HepG2 (cell line): ENCODE data around the gene KLRF1. TPM values are rescaled to one million over a fixed set of nuclear protein-coding genes. Genes with fewer than 3 reads are reported as not detected.

Experiments used
- ATAC-seq: fragments of 200-7000 bp; cut with Tn5 transposase; 3 replicates; pipeline ENCODE4 v1.9.1; 2020; ENCODE audit warnings: mild to moderate bottlenecking, moderate library complexity
- BruUV-seq: library from RNA; stranded (reverse); fragments of 400-500 nt; replicated peaks from 2 replicates; lab custom pipeline; 2021; lab: Mats Ljungman, UMichigan
- CTCF ChIA-PET: fragments of 300-600 bp; formaldehyde crosslinking; extraction: SDS; loops from one replicate; lab custom pipeline; 2021; ENCODE audit warnings: low total read pairs, inconsistent platforms, low intra/inter-chr PET ratio; lab: Yijun Ruan, JAX
- POLR2A ChIA-PET: fragments of 350-600 bp; sonication (Branson Sonifier 250); formaldehyde crosslinking; loops from one replicate; lab custom pipeline; 2020; ENCODE audit warnings: antibody characterized with exemption, inconsistent platforms; lab: Yijun Ruan, JAX
- DNase-seq: peaks from one replicate; pipeline ENCODE4 v3.0.0-alpha.2; 2015; ENCODE audit warnings: low spot score
- FAIRE-seq: peaks from 3 replicates; lab custom pipeline; 2011; peaks lifted over from hg19 to GRCh38; lab: Jason Lieb, UNC
- H2AFZ ChIP-seq: one replicate; pipeline ENCODE4 v1.6.1; 2011; ENCODE audit warnings: low read length, inconsistent platforms
- H3K27ac ChIP-seq: fragments of 300-600 bp; 3 replicates; pipeline ENCODE4 v1.8.0; 2011; ENCODE audit warnings: mixed run types, mild to moderate bottlenecking, mixed read lengths, low read length, inconsistent platforms; ENCODE audit not compliant: insufficient read depth; ENCODE audit errors: extremely low read length
- H3K27me3 ChIP-seq, 2 experiments: fragments of 200-600 bp in 1 of 2; 2 replicates in 1 of 2; 3 replicates in 1 of 2; pipeline versions ENCODE4 v1.6.0 to v1.8.0; 2011; ENCODE audit warnings: low read length in 2 of 2, mild to moderate bottlenecking in 2 of 2, moderate library complexity in 2 of 2, inconsistent platforms in 1 of 2; ENCODE audit not compliant: insufficient read depth in 2 of 2, control insufficient read depth in 1 of 2
- H3K36me3 ChIP-seq, 2 experiments: fragments of 200-600 bp in 1 of 2; replicated peaks in 1 of 2; 2 replicates in 1 of 2; 3 replicates in 1 of 2; pipeline versions ENCODE4 v1.5.1 to v1.8.0; 2011; ENCODE audit warnings: low read length in 2 of 2, inconsistent platforms in 1 of 2; ENCODE audit not compliant: insufficient read depth in 2 of 2, control insufficient read depth in 1 of 2
- H3K4me1 ChIP-seq: 2 replicates; pipeline ENCODE4 v1.5.1; 2012; ENCODE audit warnings: low read length, inconsistent platforms; ENCODE audit not compliant: insufficient read depth
- H3K4me2 ChIP-seq: 2 replicates; pipeline ENCODE4 v1.6.0; 2011; ENCODE audit warnings: low read depth, low read length, inconsistent platforms
- H3K4me3 ChIP-seq, 3 experiments: fragments of 200-600 bp in 1 of 3; sonication (generic), shearing (Covaris generic) in 1 of 3; replicated peaks in 1 of 3; 2 replicates each; pipeline ENCODE4 v1.5.1; 2011 to 2016; ENCODE audit warnings: low read length in 3 of 3, inconsistent platforms in 2 of 3, low read depth in 2 of 3, mild to moderate bottlenecking in 2 of 3, control low read depth in 1 of 3, mixed read lengths in 1 of 3; ENCODE audit not compliant: insufficient read depth in 1 of 3
- H3K79me2 ChIP-seq: one replicate; pipeline ENCODE4 v1.6.1; 2011; ENCODE audit warnings: low read length, inconsistent platforms; ENCODE audit not compliant: insufficient read depth
- H3K9ac ChIP-seq: 2 replicates; pipeline ENCODE4 v1.6.0; 2011; ENCODE audit warnings: mild to moderate bottlenecking, low read depth, low read length, inconsistent platforms; ENCODE audit not compliant: insufficient read depth
- H3K9me3 ChIP-seq: 2 replicates; pipeline ENCODE4 v1.5.1; 2012; ENCODE audit warnings: mild to moderate bottlenecking, low read length
- H4K20me1 ChIP-seq: 2 replicates; pipeline ENCODE4 v1.6.0; 2011; ENCODE audit warnings: inconsistent platforms, mild to moderate bottlenecking, low read length, moderate library complexity; ENCODE audit not compliant: insufficient read depth
- CENPBD1 ChIP-seq: sonication (generic); formaldehyde crosslinking; IDR thresholded peaks from 2 replicates; pipeline ENCODE4 v1.8.0; 2022; ENCODE audit warnings: missing genetic modification reagents, low read depth, mild to moderate bottlenecking, borderline replicate concordance
- FOXO1 ChIP-seq: sonication (generic); formaldehyde crosslinking; IDR thresholded peaks from 2 replicates; pipeline ENCODE4 v1.4.0; 2020; ENCODE audit warnings: missing genetic modification reagents
- NR2F6 ChIP-seq, 2 experiments: IDR thresholded peaks; 2 replicates each; pipeline ENCODE4 v1.6.1; 2016; ENCODE audit warnings: antibody characterized with exemption in 1 of 2, mild to moderate bottlenecking in 1 of 2
- PCBP1 ChIP-seq: fragments of 200-400 bp; formaldehyde crosslinking; IDR thresholded peaks from 2 replicates; pipeline ENCODE4 v1.6.1; 2017; ENCODE audit warnings: mild to moderate bottlenecking, low read depth, low read length, borderline replicate concordance
- RBFOX2 ChIP-seq: fragments of 200-400 bp; formaldehyde crosslinking; IDR thresholded peaks from 2 replicates; pipeline ENCODE4 v1.6.1; 2017; ENCODE audit warnings: low read depth, mild to moderate bottlenecking, low read length
- TAF1 ChIP-seq: sonication (generic); formaldehyde crosslinking; IDR thresholded peaks from 2 replicates; pipeline ENCODE4 v1.4.0; 2020; ENCODE audit warnings: missing genetic modification reagents
- TCF12 ChIP-seq, 2 experiments: fragments of 450-650 bp in 1 of 2; sonication (generic) in 1 of 2; formaldehyde crosslinking in 1 of 2; IDR thresholded peaks; 2 replicates each; pipeline versions ENCODE4 v1.6.1 to v1.8.0; 2017 to 2022; ENCODE audit warnings: antibody characterized with exemption in 1 of 2, mild to moderate bottlenecking in 1 of 2, missing genetic modification reagents in 1 of 2, moderate library complexity in 1 of 2
- ZNF180 ChIP-seq: sonication (generic); formaldehyde crosslinking; IDR thresholded peaks from 2 replicates; pipeline ENCODE4 v1.4.0; 2020; ENCODE audit warnings: low read depth, missing genetic modification reagents, borderline replicate concordance
- WGBS: methylation state at CpG from one replicate; pipeline ENCODE4 v1.1.6; 2017; ENCODE audit warnings: low lambda C conversion rate; 5-methylcytosine and 5-hydroxymethylcytosine counted together
- in situ Hi-C: cut with HindIII; loops from 2 replicates; pipeline ENCODE4 v1.10.0; 2017; ENCODE audit warnings: low pct_unique_long_range_greater_than_20kb; ENCODE audit not compliant: extremely low pct_ligation_motif_present
- intact Hi-C: fragments of 100-400 bp; cut with micrococcal nuclease; formaldehyde crosslinking; loops from one replicate; pipeline ENCODE4 v1.10.0; 2022; ENCODE audit not compliant: unreplicated experiment
- polyA plus RNA-seq, 8 experiments: library from polyadenylated mRNA; depleted of rRNA in 3 of 8; stranded (reverse) in 7 of 8; unstranded in 1 of 8; fragments of >200 nt; fragmentation: Illumina TruSeq in 4 of 8; extraction: Trizol in 4 of 8; gene quantifications; 2 replicates each; pipeline versions ENCODE4 v1.2.1 to v1.2.3, GENCODE V29; 2011 to 2016; ENCODE audit warnings: low read depth in 4 of 8, missing spikeins in 1 of 8, mixed read lengths in 1 of 8; ENCODE audit not compliant: insufficient read depth in 1 of 8
- total RNA-seq, 5 experiments: library from RNA; depleted of rRNA; stranded (reverse); fragments of >200 nt; fragmentation: Illumina TruSeq; extraction: Trizol; gene quantifications; 2 replicates each; pipeline ENCODE4 v1.2.3, GENCODE V29; 2016; ENCODE audit warnings: low read depth in 1 of 5
- TF ChIP-seq, protein P1 (sequence below): sonication (generic); formaldehyde crosslinking; IDR thresholded peaks from 2 replicates; pipeline ENCODE4 v1.5.1; 2020; ENCODE audit warnings: mild to moderate bottlenecking, missing genetic modification reagents, moderate library complexity

The KLRF1 gene
- total and polyA plus RNA-seq, 2 of the 13 experiments (the other 11 are each of a cell fraction or from before 2014, with no cell fraction given): not detected

DNA sequence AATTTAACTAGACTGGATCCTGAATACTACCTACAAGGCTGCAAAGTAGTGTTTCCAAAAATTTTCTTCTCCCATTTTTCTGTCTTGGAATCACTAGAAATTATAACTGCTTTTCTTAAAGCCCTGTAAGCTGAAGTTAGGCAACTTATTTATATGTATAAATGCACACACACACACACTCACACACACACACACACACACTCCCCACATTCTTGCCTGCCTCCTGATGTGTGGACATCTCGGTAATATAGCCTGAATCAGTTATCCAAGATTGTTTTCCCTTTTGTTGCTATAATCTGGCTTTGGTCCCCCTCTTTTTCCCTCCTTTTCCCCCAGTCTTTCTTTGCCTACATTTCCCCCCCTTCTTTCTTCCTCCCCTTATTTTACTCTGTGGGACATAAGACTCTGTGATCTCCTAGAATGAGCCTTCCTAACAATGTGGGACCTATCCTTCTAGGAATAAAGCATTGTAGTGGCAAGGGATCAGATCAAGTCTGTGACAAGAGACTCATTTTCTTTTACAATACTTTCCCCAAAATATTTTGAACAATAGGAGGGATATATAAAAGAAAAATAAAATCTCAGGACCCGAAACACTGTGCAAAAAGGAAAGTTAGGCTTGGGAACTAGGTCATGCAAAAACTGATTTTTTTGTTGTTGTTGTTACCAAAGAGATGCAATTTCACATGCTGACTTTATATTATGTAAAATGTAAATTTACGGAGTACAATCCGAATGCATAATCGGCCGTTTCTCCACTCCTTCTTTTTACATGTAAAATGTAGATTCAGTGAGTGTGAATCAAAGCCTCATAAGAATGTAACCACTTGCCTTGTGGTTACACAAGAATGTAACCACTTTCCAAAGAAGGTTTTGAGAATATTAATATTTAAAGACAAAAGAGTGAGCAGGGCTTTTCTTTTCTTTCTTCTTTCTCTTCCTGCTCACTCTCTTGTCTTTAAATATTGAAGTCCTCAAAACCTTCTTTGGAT, 40.3 kb upstream of the KLRF1 start:
- Histone ChIP-seq H3K9ac (no peak overlapping the region), H3K27me3 (peaks cover 0 to 3% of the 10 kb centered on the region in 2 experiments; a peak in 1 of 5 replicates), H4K20me1 (no peaks in the 10 kb centered on the region), H3K36me3 (no peaks in the 10 kb centered on the region), H3K4me2 (no peak overlapping the region), H3K27ac (no peak overlapping the region), H3K9me3 (no peaks in the 10 kb centered on the region), H3K4me1 (no peaks in the 10 kb centered on the region), H3K4me3 (no peak overlapping the region), H2AFZ (no peak overlapping the region)
- WGBS: 16% methylated on average over 6 of the region's 6 CpGs
- FAIRE-seq (no peak), DNase-seq (no peak), ATAC-seq (no peak)
- in situ Hi-C loops: no loop called here
- no TSS peak for BruUV-seq
- POLR2A ChIA-PET: no interaction called here
- intact Hi-C loops: no loop called here
- TF ChIP-seq, protein P1, sequence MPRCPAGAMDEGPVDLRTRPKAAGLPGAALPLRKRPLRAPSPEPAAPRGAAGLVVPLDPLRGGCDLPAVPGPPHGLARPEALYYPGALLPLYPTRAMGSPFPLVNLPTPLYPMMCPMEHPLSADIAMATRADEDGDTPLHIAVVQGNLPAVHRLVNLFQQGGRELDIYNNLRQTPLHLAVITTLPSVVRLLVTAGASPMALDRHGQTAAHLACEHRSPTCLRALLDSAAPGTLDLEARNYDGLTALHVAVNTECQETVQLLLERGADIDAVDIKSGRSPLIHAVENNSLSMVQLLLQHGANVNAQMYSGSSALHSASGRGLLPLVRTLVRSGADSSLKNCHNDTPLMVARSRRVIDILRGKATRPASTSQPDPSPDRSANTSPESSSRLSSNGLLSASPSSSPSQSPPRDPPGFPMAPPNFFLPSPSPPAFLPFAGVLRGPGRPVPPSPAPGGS (CRISPR knock-in tag): no peak
- TF ChIP-seq FOXO1: no peak
- no peak for TF ChIP-seq RBFOX2
- TF ChIP-seq TCF12 (IDR thresholded peaks at IDR 0.05): no peak
- TF ChIP-seq TCF12 (CRISPR knock-in tag; IDR thresholded peaks at IDR 0.05): no peak
- TF ChIP-seq PCBP1: no peak
- no peak for TF ChIP-seq NR2F6 (IDR thresholded peaks at IDR 0.05)
- TF ChIP-seq NR2F6 (CRISPR knock-in tag; IDR thresholded peaks at IDR 0.05): no peak
- TF ChIP-seq ZNF180: no peak
- TF ChIP-seq CENPBD1: no peak
- TF ChIP-seq TAF1: no peak
- TF ChIP-seq, all 625 proteins: peak for 0
- CTCF ChIA-PET: no interaction called here
- no peaks in the 10 kb centered on the region for H3K79me2 ChIP-seq
